Activated CD8-positive, alpha-beta memory T cell treated with anti-CD3 and anti-CD28 coated beads for 36 hours (primary cell): Measurements from ENCODE around the gene SREBF2. TPM values are rescaled to one million over a fixed set of nuclear protein-coding genes. Genes with fewer than 3 reads are reported as not detected.

Experiments
- CTCF ChIA-PET: fragments of 350-600 bp; sonication (Branson Sonifier 250); formaldehyde crosslinking; loops from one replicate; lab custom pipeline; 2021; ENCODE audit warnings: antibody characterized with exemption; lab: Charles Lee
- POLR2A ChIA-PET: fragments of 350-600 bp; sonication (Branson Sonifier 250); formaldehyde crosslinking; loops from one replicate; lab custom pipeline; 2021; ENCODE audit warnings: antibody characterized with exemption; lab: Charles Lee
- total RNA-seq, 2 experiments: library from RNA; stranded (reverse); gene quantifications; one replicate each; pipeline ENCODE4 v1.2.3, GENCODE V29; 2021

Gene SREBF2
- total RNA-seq, 2 experiments from 2014 or later: 103 to 104 TPM

GRCh38 chr22:41917903-41918791 lies 85.2 kb downstream of the SREBF2 start:
- ChIA-PET POLR2A (interaction anchor here (1.5 kb wide), 1 partner anchor 85 kb away, joined by 3 read pairs; the partner anchor contains the start of gene SREBF2), CTCF (interaction anchor here (2.2 kb wide), 1 partner anchor 8 kb away, joined by 9 read pairs; no protein-coding TSS in a partner anchor)

GRCh38 chr22:41919357-41920224 lies 86.7 kb downstream of the SREBF2 start:
- ChIA-PET CTCF (interaction anchor here (0.6 to 1.3 kb wide), 2 partner anchors 21 to 82 kb away, joined by 3 to 4 read pairs; no protein-coding TSS in a partner anchor), POLR2A (interaction anchor here (0.6 to 1.1 kb wide), 2 partner anchors 15 to 28 kb away, joined by 4 to 5 read pairs; no protein-coding TSS in a partner anchor)

- ChIA-PET CTCF (interaction anchor here (1.1 kb wide), 1 partner anchor 36 kb away, joined by 3 read pairs; no protein-coding TSS in a partner anchor), POLR2A (no interaction called here)
Measured at GRCh38 chr22:41920271-41920976, 87.5 kb downstream of the SREBF2 start.

- ChIA-PET CTCF (interaction anchor here (7.5 kb wide), 1 partner anchor 16 kb away, joined by 89 read pairs; no protein-coding TSS in a partner anchor), POLR2A (interaction anchor here (1.1 kb wide), 1 partner anchor 12 kb away, joined by 3 read pairs; no protein-coding TSS in a partner anchor)
Measured at GRCh38 chr22:41922328-41922727, 89.4 kb downstream of the SREBF2 start.

GRCh38 chr22:41922940-41923594 lies 90.2 kb downstream of the SREBF2 start:
- CTCF ChIA-PET: interaction anchor here (7.5 kb wide), 1 partner anchor 15 kb away, joined by 89 read pairs; no protein-coding TSS in a partner anchor
- POLR2A ChIA-PET: interaction anchor here (1.1 kb wide), 1 partner anchor 11 kb away, joined by 3 read pairs; no protein-coding TSS in a partner anchor

GRCh38 chr22:41923595-41924276 lies 90.8 kb downstream of the SREBF2 start:
- ChIA-PET POLR2A (interaction anchor here (0.6 kb wide), 1 partner anchor 11 kb away, joined by 4 read pairs; no protein-coding TSS in a partner anchor), CTCF (interaction anchor here (7.5 kb wide), 1 partner anchor 14 kb away, joined by 89 read pairs; no protein-coding TSS in a partner anchor)

- POLR2A ChIA-PET: interaction anchor here (0.5 to 2.6 kb wide), 9 partner anchors 10 to 193 kb away, joined by 3 to 23 read pairs (median 4); partner anchors contain the start of genes CCDC134 and SREBF2
- CTCF ChIA-PET: interaction anchor here (0.5 to 7.5 kb wide), 21 partner anchors 9 to 447 kb away, joined by 3 to 89 read pairs (median 4); partner anchors contain the start of genes CCDC134 and CENPM
Measured at GRCh38 chr22:41925783-41926460, 93.0 kb downstream of the SREBF2 start.

- POLR2A ChIA-PET: no interaction called here
- CTCF ChIA-PET: interaction anchor here (2.7 to 7.5 kb wide), 2 partner anchors 10 to 20 kb away, joined by 12 to 89 read pairs; no protein-coding TSS in a partner anchor
Measured at GRCh38 chr22:41927813-41928212, 94.9 kb downstream of the SREBF2 start.

- ChIA-PET CTCF (interaction anchor here (0.6 to 7.5 kb wide), 3 partner anchors 9 to 307 kb away, joined by 3 to 89 read pairs (median 3); no protein-coding TSS in a partner anchor), POLR2A (interaction anchor here (1.2 to 1.5 kb wide), 2 partner anchors 10 to 12 kb away, joined by 3 to 4 read pairs; no protein-coding TSS in a partner anchor)
Measured at GRCh38 chr22:41928593-41929417, 95.9 kb downstream of the SREBF2 start.

- CTCF ChIA-PET: interaction anchor here (0.6 to 7.5 kb wide), 3 partner anchors 8 to 308 kb away, joined by 3 to 89 read pairs (median 3); no protein-coding TSS in a partner anchor
- POLR2A ChIA-PET: interaction anchor here (1.2 to 1.5 kb wide), 2 partner anchors 10 to 11 kb away, joined by 3 to 4 read pairs; no protein-coding TSS in a partner anchor
Measured at GRCh38 chr22:41929418-41929810, 96.5 kb downstream of the SREBF2 start.

- CTCF ChIA-PET: no interaction called here
- POLR2A ChIA-PET: no interaction called here
Measured at GRCh38 chr22:41931701-41932269, 98.9 kb downstream of the SREBF2 start.

GRCh38 chr22:41932353-41932752 lies 99.4 kb downstream of the SREBF2 start:
- POLR2A ChIA-PET: no interaction called here
- CTCF ChIA-PET: no interaction called here

GRCh38 chr22:41933411-41934177 lies 100.7 kb downstream of the SREBF2 start:
- POLR2A ChIA-PET: interaction anchor here (1.1 kb wide), 1 partner anchor 14 kb away, joined by 4 read pairs; no protein-coding TSS in a partner anchor
- CTCF ChIA-PET: interaction anchor here (8.2 kb wide), 1 partner anchor 8 kb away, joined by 89 read pairs; the partner anchor contains the start of gene TNFRSF13C
